SU-DHL-6 (cell line): Measurements from ENCODE around the gene TBC1D22A.

Experiments
- H2AFZ ChIP-seq: fragments of 200-600 bp; sonication (generic); 2 replicates; pipeline ENCODE4 v1.6.1; 2014; ENCODE audit warnings: low read depth, mild to moderate bottlenecking, moderate library complexity, mixed read lengths, antibody characterized with exemption, low read length; ENCODE audit not compliant: severe bottlenecking
- H3F3A ChIP-seq: fragments of 200-600 bp; shearing (Covaris generic); 2 replicates; pipeline ENCODE4 v1.6.0; 2016; ENCODE audit warnings: antibody characterized with exemption, mild to moderate bottlenecking; ENCODE audit not compliant: insufficient read depth
- H3K27ac ChIP-seq: fragments of 200-600 bp; sonication (generic); 2 replicates; pipeline ENCODE4 v1.5.1; 2016; ENCODE audit warnings: low read depth, mild to moderate bottlenecking, low read length, moderate library complexity, mixed read lengths
- H3K27me3 ChIP-seq: fragments of 200-600 bp; sonication (generic), shearing (Covaris generic); 2 replicates; pipeline ENCODE4 v1.6.0; 2014; ENCODE audit warnings: mild to moderate bottlenecking, low read length
- H3K36me3 ChIP-seq: fragments of 200-600 bp; sonication (generic); 2 replicates; pipeline ENCODE4 v1.6.1; 2014; ENCODE audit warnings: mild to moderate bottlenecking, low read length, mixed read lengths
- H3K4me2 ChIP-seq: fragments of 300-600, 200-600 bp; shearing (Covaris generic), sonication (generic); 2 replicates; pipeline ENCODE4 v1.6.0; 2014; ENCODE audit warnings: low read length, low read depth, mild to moderate bottlenecking; ENCODE audit not compliant: poor library complexity, severe bottlenecking
- H3K4me3 ChIP-seq: fragments of 200-600 bp; sonication (generic); 2 replicates; pipeline ENCODE4 v1.5.1; 2014; ENCODE audit warnings: antibody characterized with exemption, low read length, mild to moderate bottlenecking, mixed read lengths; ENCODE audit not compliant: insufficient read depth, poor library complexity, severe bottlenecking
- H3K79me2 ChIP-seq: fragments of 200-600 bp; sonication (generic); 2 replicates; pipeline ENCODE4 v1.6.1; 2014; ENCODE audit warnings: mild to moderate bottlenecking, low read length, moderate library complexity; ENCODE audit not compliant: insufficient read depth
- H3K9ac ChIP-seq: fragments of 200-600 bp; sonication (generic); 2 replicates; pipeline ENCODE4 v1.7.0; 2014; ENCODE audit warnings: mild to moderate bottlenecking, low read length
- H3K9me2 ChIP-seq: fragments of 200-600 bp; sonication (generic); replicated peaks from 2 replicates; pipeline ENCODE4 v1.6.1; 2014; ENCODE audit warnings: low read length; ENCODE audit not compliant: insufficient read depth
- H3K9me3 ChIP-seq: fragments of 200-600 bp; sonication (generic); 2 replicates; pipeline ENCODE4 v1.6.1; 2014; ENCODE audit warnings: low read length, mixed read lengths; ENCODE audit not compliant: insufficient read depth
- H4K20me1 ChIP-seq: fragments of 200-600 bp; sonication (generic); 2 replicates; pipeline ENCODE4 v1.6.1; 2014; ENCODE audit warnings: low read depth, mild to moderate bottlenecking, antibody characterized with exemption, low read length, moderate library complexity, mixed read lengths
- EZH2phosphoT487 ChIP-seq: fragments of 200-600 bp; sonication (generic), shearing (Covaris generic); conservative IDR thresholded peaks from 2 replicates; pipeline ENCODE4 v1.6.1; 2018; ENCODE audit warnings: mild to moderate bottlenecking, antibody characterized with exemption, low read length, moderate library complexity, mixed read lengths
- TF ChIP-seq, protein P1 (sequence below): fragments of 200-600 bp; sonication (generic); IDR thresholded peaks from one replicate; pipeline ENCODE4 v1.5.1; 2017; ENCODE audit warnings: antibody characterized with exemption, mild to moderate bottlenecking, low read length, moderate library complexity; ENCODE audit not compliant: insufficient read depth, poor library complexity, severe bottlenecking

Gene TBC1D22A

DNA sequence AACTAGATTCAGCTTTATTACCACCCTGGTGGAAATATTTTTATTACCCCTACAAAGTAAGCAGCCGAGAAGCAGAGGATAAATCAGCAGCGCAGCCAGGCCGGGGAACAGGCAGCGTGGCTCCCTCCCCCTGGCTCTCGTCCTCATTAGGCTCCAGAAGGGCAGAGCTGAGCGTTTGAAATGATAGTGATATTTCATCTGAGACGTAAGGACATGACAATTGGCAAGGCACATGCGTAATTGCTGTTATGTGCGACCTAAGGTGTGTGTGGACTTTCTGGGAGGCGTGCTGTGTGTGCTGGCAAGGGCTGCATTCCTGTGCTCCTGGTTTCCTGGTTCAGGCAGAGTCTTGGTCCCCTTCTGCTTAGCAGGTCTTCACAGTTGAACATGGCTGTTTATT, 247.8 kb downstream of the TBC1D22A start:
- Histone ChIP-seq H3K9me3 (no peaks in the 10 kb centered on the region), H4K20me1 (no peaks in the 10 kb centered on the region), H3K9me2 (no peaks in the 10 kb centered on the region), H3K27ac (no peak overlapping the region), H3K4me3 (no peak overlapping the region), H3F3A (no peaks in the 10 kb centered on the region), H3K4me2 (no peak overlapping the region), H3K79me2 (no peaks in the 10 kb centered on the region; the same call in 1 of the 2 replicates), H3K27me3 (no peaks in the 10 kb centered on the region), H3K36me3 (peaks cover 3% of the 10 kb centered on the region; the same call in 1 of the 2 replicates), H3K9ac (no peak overlapping the region), H2AFZ (no peak overlapping the region)
- no peak for TF ChIP-seq EZH2phosphoT487
- TF ChIP-seq, protein P1, sequence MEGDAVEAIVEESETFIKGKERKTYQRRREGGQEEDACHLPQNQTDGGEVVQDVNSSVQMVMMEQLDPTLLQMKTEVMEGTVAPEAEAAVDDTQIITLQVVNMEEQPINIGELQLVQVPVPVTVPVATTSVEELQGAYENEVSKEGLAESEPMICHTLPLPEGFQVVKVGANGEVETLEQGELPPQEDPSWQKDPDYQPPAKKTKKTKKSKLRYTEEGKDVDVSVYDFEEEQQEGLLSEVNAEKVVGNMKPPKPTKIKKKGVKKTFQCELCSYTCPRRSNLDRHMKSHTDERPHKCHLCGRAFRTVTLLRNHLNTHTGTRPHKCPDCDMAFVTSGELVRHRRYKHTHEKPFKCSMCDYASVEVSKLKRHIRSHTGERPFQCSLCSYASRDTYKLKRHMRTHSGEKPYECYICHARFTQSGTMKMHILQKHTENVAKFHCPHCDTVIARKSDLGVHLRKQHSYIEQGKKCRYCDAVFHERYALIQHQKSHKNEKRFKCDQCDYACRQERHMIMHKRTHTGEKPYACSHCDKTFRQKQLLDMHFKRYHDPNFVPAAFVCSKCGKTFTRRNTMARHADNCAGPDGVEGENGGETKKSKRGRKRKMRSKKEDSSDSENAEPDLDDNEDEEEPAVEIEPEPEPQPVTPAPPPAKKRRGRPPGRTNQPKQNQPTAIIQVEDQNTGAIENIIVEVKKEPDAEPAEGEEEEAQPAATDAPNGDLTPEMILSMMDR = no peak

DNA sequence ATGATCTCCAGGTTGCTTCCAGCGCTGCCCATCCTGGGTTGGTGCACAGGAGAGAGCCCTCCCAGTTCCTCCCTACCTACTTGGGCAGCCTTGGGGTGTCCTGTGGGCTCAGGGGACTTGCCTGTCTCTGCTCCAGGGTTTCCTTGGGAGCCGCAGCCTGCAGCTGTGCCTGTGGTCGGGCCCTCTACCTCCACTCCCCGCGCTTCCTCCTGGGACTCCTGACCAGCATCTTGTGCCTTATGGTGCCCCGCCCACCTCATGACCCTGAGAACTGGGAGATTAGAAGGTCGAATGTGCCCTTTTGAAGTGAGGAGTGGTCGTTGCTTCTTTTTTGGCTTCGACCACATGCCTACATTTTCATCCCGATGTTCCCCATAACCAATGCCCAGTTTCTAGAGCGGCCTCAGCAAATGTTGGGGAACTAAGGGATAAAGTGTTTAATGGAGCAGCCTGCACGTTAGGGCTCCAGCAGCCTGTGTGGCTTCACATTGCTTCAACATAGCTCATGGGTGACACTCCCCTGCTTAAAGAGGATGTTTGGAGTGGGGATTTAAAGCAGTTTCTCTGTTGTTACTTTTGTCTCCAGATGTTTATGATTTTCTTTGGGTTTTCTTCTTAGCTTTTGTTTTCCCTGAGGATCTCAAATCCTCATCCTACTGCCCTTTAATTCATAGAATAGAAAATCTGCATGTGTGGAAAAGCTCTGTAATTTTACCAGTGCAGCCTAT, 248.8 kb downstream of the TBC1D22A start:
- TF ChIP-seq, protein P1 = no peak
- TF ChIP-seq EZH2phosphoT487 = no peak
- H3K27me3 ChIP-seq = no peaks in the 10 kb centered on the region
- peaks cover 3% of the 10 kb centered on the region; the same call in 1 of the 2 replicates for H3K36me3 ChIP-seq
- H3K79me2 ChIP-seq = no peaks in the 10 kb centered on the region; the same call in 1 of the 2 replicates
- H3K4me3 ChIP-seq = no peak overlapping the region
- no peaks in the 10 kb centered on the region for H4K20me1 ChIP-seq
- no peaks in the 10 kb centered on the region for H3F3A ChIP-seq
- no peak overlapping the region for H3K9ac ChIP-seq
- H3K9me2 ChIP-seq = no peaks in the 10 kb centered on the region
- H3K9me3 ChIP-seq = no peaks in the 10 kb centered on the region
- no peak overlapping the region for H3K27ac ChIP-seq
- no peak overlapping the region for H2AFZ ChIP-seq
- no peak overlapping the region for H3K4me2 ChIP-seq

DNA sequence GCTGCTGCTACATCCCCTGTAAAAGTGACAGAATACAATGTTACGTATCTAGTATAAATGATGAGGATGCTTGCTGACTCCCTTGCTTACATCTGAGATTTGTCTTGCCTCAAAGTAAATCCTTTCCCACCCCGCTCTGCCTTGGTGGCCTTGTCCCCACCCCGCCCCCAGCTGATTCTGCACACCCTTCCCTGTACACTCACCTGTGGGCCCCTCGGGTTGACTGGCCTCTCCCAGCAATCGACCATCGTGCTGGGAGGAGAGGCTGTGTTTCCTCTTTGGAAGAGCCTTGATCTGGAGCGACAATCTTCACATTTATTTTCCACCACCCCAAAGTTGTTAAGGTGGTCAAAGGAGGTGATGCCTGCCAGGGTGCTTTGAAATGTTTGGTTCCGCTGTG, 249.4 kb downstream of the TBC1D22A start:
- H3K36me3 ChIP-seq = peaks cover 3% of the 10 kb centered on the region; the same call in 1 of the 2 replicates
- no peak overlapping the region for H3K4me3 ChIP-seq
- H3K9ac ChIP-seq = no peak overlapping the region
- H3K27me3 ChIP-seq = no peaks in the 10 kb centered on the region
- TF ChIP-seq, protein P1 = no peak
- TF ChIP-seq EZH2phosphoT487 = no peak
- H3K9me2 ChIP-seq = no peaks in the 10 kb centered on the region
- no peaks in the 10 kb centered on the region for H4K20me1 ChIP-seq
- H3K4me2 ChIP-seq = no peak overlapping the region
- H3K79me2 ChIP-seq = no peaks in the 10 kb centered on the region; the same call in 1 of the 2 replicates
- H2AFZ ChIP-seq = no peak overlapping the region
- H3K27ac ChIP-seq = no peak overlapping the region
- no peaks in the 10 kb centered on the region for H3K9me3 ChIP-seq
- no peaks in the 10 kb centered on the region for H3F3A ChIP-seq
